ENCODE results near the gene MAP4K3. TPM values are rescaled to one million over a fixed set of nuclear protein-coding genes. Genes with fewer than 3 reads are reported as not detected.

MAP4K3 gene
- total and polyA plus RNA-seq, 2 of the 8 experiments (the other 6 are each of a cell fraction or from before 2014, with no cell fraction given): 11.4 to 63.0 TPM

DNA sequence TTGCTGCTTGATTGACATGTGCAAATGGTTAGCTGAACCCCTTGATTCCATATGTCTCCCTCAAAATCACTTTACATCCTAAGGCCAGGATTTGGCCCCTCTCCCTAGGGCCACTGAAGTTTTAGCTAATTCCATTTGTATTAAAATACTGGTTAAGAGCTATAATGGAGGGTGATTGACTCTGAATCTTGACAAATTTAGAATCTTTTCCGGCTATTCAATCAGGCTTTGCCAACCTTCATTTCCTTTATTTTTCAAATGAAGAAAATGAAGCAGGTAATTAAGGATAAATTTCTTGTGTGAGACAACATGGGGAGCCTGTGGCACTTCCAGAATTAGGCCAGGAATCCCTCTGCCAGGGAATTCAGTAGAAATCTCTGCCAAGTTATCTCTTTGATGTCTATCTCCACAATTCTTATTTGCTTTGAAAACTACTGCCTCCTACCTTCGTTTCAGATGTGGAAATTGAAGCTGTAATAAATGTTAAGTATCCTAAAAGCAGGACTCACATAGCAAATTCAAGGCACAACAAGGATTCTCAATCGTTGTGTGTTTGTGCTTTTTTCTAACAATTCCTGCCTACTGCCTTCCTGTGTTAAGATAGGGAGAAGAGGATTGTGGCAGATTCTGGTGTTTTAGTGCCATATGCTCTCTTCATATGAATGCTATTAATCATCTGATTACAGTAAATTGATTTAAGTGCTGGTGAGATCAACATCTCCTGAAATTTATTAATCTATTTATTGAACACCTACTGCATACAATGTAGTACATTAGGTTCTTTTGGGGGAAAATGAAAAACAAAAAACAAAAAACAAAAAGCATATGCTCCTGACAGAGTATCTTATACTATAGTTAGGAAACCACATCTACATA lies 47.8 kb upstream of the MAP4K3 start:
- no peak overlapping the region for H4K8ac ChIP-seq (ENCODE audit: extremely low read depth, insufficient read depth, low read length)
- DNase-seq (ENCODE audit: low read depth in 1 of 2, low spot score in 2 of 2) (no peak), FAIRE-seq (no peak)
- no peak overlapping the region for H3K14ac ChIP-seq (ENCODE audit: insufficient read length)
- H4K91ac ChIP-seq (replicated peaks; ENCODE audit: insufficient read length, low read length): no peak overlapping the region
- POLR2A ChIA-PET (ENCODE audit: partially characterized antibody): interaction anchor here (0.8 to 1.6 kb wide), 3 partner anchors 9 to 15 kb away, joined by 3 read pairs; no protein-coding TSS in a partner anchor
- H2BK120ac ChIP-seq (replicated peaks; ENCODE audit: low read depth, low read length): peak overlapping the region; percentile 6
- H3K79me1 ChIP-seq (ENCODE audit: low read depth, low read length): no peaks in the 10 kb centered on the region
- H3K23me2 ChIP-seq (ENCODE audit: low read depth, low read length): no peaks in the 10 kb centered on the region
- H3K18ac ChIP-seq (ENCODE audit: extremely low read depth, low read length): no peak overlapping the region
- WGBS, 2 experiments (ENCODE audit: extremely low coverage in 1 of 2, insufficient coverage in 1 of 2, insufficient read length in 1 of 2, insufficient replicate concordance in 2 of 2, low coverage in 1 of 2, low lambda C conversion rate in 2 of 2, missing lambda C conversion rate in 1 of 2): 41% methylated on average over 3 of the region's 3 CpGs; no CpG with 5 or more reads in 1 of the 2 experiments
- no peaks in the 10 kb centered on the region for H3K36me3 ChIP-seq (ENCODE audit: control insufficient read depth in 2 of 4, insufficient read depth in 4 of 4, low read length in 3 of 4)
- no peaks in the 10 kb centered on the region for H3K9me3 ChIP-seq (ENCODE audit: insufficient read depth in 2 of 2, low read depth in 1 of 2, low read length in 1 of 2)
- H2BK20ac ChIP-seq (ENCODE audit: low read length): 0 out of 2 replicates have a peak overlapping the region, but pooled peaks have one; percentile 38
- H3K27ac ChIP-seq (ENCODE audit: low read depth, low read length): no peak overlapping the region
- H2BK12ac ChIP-seq (ENCODE audit: low read depth, low read length): no peak overlapping the region
- H3K4me3 ChIP-seq (ENCODE audit: extremely low read depth in 1 of 4, insufficient read depth in 2 of 4, low read depth in 3 of 4, low read length in 4 of 4): no peak overlapping the region; a peak in 1 of 8 replicates
- no peaks in the 10 kb centered on the region for H3K79me2 ChIP-seq (ENCODE audit: control insufficient read depth in 1 of 2, insufficient read depth in 2 of 2, low read length in 2 of 2)
- CTCF ChIA-PET (ENCODE audit: partially characterized antibody): no interaction called here
- no peak overlapping the region for H3K9ac ChIP-seq (replicated peaks in 1 of 4; ENCODE audit: extremely low read depth in 1 of 4, low read depth in 3 of 4, low read length in 3 of 4)
- H3K23ac ChIP-seq (ENCODE audit: insufficient read length): no peak overlapping the region
- peak overlapping the region; percentile 55 for H3K4ac ChIP-seq (replicated peaks; ENCODE audit: insufficient read length, low read depth, low read length)
- H2BK15ac ChIP-seq (ENCODE audit: low read length): no peak overlapping the region
- no peak overlapping the region for H2AFZ ChIP-seq (ENCODE audit: low read length)
- no peaks in the 10 kb centered on the region for H3K27me3 ChIP-seq (replicated peaks in 1 of 4; ENCODE audit: control insufficient read depth in 3 of 4, extremely low read depth in 1 of 4, insufficient read depth in 3 of 4, low read length in 3 of 4)
- H2BK5ac ChIP-seq (ENCODE audit: low read depth, low read length): peak overlapping the region; percentile 91; the same call in 1 of the 2 replicates
- H4K5ac ChIP-seq (ENCODE audit: insufficient read length, low read depth, low read length): peak overlapping the region; percentile 83
- H4K20me1 ChIP-seq (replicated peaks in 1 of 2; ENCODE audit: control insufficient read depth in 1 of 2, insufficient read depth in 2 of 2, low read length in 2 of 2): no peaks in the 10 kb centered on the region
- H3K4me1 ChIP-seq (replicated peaks in 1 of 4; ENCODE audit: control insufficient read depth in 3 of 4, insufficient read depth in 4 of 4, low read length in 3 of 4): peaks cover 0 to 17% (median 7%) of the 10 kb centered on the region in 4 experiments; a peak in 4 of 7 replicates
- H3K4me2 ChIP-seq (ENCODE audit: insufficient read depth in 1 of 2, low read depth in 2 of 2, low read length in 2 of 2): 0 out of 4 replicates have a peak overlapping the region, but pooled peaks of 1 of the 2 experiments have one; percentile 27
- no peak overlapping the region for H2AK5ac ChIP-seq (ENCODE audit: low read depth, low read length)
- no peak overlapping the region for H3K56ac ChIP-seq (replicated peaks; ENCODE audit: insufficient read length, low read depth, low read length)
- no peak for TF ChIP-seq RXRA (IDR thresholded peaks at IDR 0.05; ENCODE audit: insufficient read depth, low read depth, low read length)
- no peak for TF ChIP-seq PHF8 (conservative IDR thresholded peaks at IDR 0.05; ENCODE audit: low read depth, low read length)
